ENCODE results near the gene KDM7A. TPM values are rescaled to one million over a fixed set of nuclear protein-coding genes. Genes with fewer than 3 reads are reported as not detected.

The KDM7A gene
- total and polyA plus RNA-seq, 2 of the 4 experiments (the other 2 are of a cell fraction), result 1.5 to 2.3 TPM

GRCh38 chr7:140195859-140196258 is 19.1 kb upstream of the KDM7A start:
- no peak overlapping the region for H3K18ac ChIP-seq (ENCODE audit: low read depth, low read length)
- BruUV-seq (replicated peaks), result no TSS peak
- no peak overlapping the region for H2BK15ac ChIP-seq (ENCODE audit: low read depth, low read length)
- peaks cover 15% of the 10 kb centered on the region for H3K27me3 ChIP-seq (ENCODE audit: control insufficient read depth, insufficient read depth, low read length)
- no peak overlapping the region for H2AFZ ChIP-seq (replicated peaks; ENCODE audit: low read length, poor library complexity)
- H2AK9ac ChIP-seq (replicated peaks; ENCODE audit: low read depth, low read length, poor library complexity), result no peak overlapping the region
- 0 out of 2 replicates have a peak, but pooled peaks cover 2% of the 10 kb centered on the region for H3K9me3 ChIP-seq (ENCODE audit: control insufficient read depth, insufficient read depth, low read length)
- H2AK5ac ChIP-seq (ENCODE audit: low read depth, low read length), result no peak overlapping the region
- H4K5ac ChIP-seq (ENCODE audit: low read depth, low read length), result no peak overlapping the region
- H3K9ac ChIP-seq (ENCODE audit: low read depth, low read length), result no peak overlapping the region
- H3K79me1 ChIP-seq (ENCODE audit: low read depth in 1 of 2, low read length in 2 of 2), result no peaks in the 10 kb centered on the region
- H2BK5ac ChIP-seq (ENCODE audit: low read depth, low read length, poor library complexity, severe bottlenecking), result no peak overlapping the region
- no peak overlapping the region for H3K4me3 ChIP-seq (ENCODE audit: insufficient read depth, low read depth, low read length)
- peaks cover 4% of the 10 kb centered on the region; the same call in 1 of the 2 replicates for H3K9me1 ChIP-seq (ENCODE audit: insufficient read depth, low read length)
- H4K20me1 ChIP-seq (ENCODE audit: insufficient read depth, low read length), result no peaks in the 10 kb centered on the region
- DNase-seq (no peak), ATAC-seq (ENCODE audit: low read depth) (no peak)
- no peak overlapping the region for H3K14ac ChIP-seq (replicated peaks; ENCODE audit: low read depth, low read length)
- H3K27ac ChIP-seq (ENCODE audit: insufficient read depth, low read length), result no peak overlapping the region
- H3K4ac ChIP-seq (ENCODE audit: low read depth, low read length), result no peak overlapping the region
- H3K4me1 ChIP-seq (ENCODE audit: control insufficient read depth, insufficient read depth, low read length), result no peaks in the 10 kb centered on the region
- WGBS, 2 experiments (ENCODE audit: extremely low coverage in 2 of 2, insufficient read length in 1 of 2), result no CpG with 5 or more reads among the region's 1 CpG
- H2BK20ac ChIP-seq (ENCODE audit: low read depth, low read length), result no peak overlapping the region
- H3K4me2 ChIP-seq (ENCODE audit: low read depth, low read length), result no peak overlapping the region
- no peak overlapping the region for H3K56ac ChIP-seq (ENCODE audit: extremely low read depth, insufficient read depth, low read length)
- no peak overlapping the region for H4K91ac ChIP-seq (ENCODE audit: insufficient read depth, low read depth, low read length)
- intact Hi-C loops (cut with micrococcal nuclease) (no loop called here), dilution Hi-C loops (cut with HindIII; ENCODE audit: low sequenced_read_pairs, unreplicated experiment) (no loop called here), in situ Hi-C loops (cut with MboI; ENCODE audit: low sequenced_read_pairs) (loop anchor here (10.0 kb wide), 1 partner anchor 109 kb away; no protein-coding TSS in a partner anchor)
- POLR2A ChIA-PET (ENCODE audit: unreplicated experiment), result no interaction called here
- no peak overlapping the region for H3K23ac ChIP-seq (ENCODE audit: low read depth, low read length)
- no peak overlapping the region for H4K8ac ChIP-seq (ENCODE audit: low read depth in 2 of 2, low read length in 2 of 2)
- TF ChIP-seq MXI1 (IDR thresholded peaks at IDR 0.05; ENCODE audit: borderline replicate concordance, low read depth, low read length) (no peak), POLR2A (IDR thresholded peaks at IDR 0.05; ENCODE audit: low read depth, low read length) (no peak), BHLHE40 (IDR thresholded peaks at IDR 0.05; ENCODE audit: low read depth, low read length) (no peak), MAZ (IDR thresholded peaks at IDR 0.05; ENCODE audit: borderline replicate concordance, low read depth, low read length) (no peak), MAFK (IDR thresholded peaks at IDR 0.05; ENCODE audit: low read depth, low read length) (no peak), NFE2L2 (IDR thresholded peaks at IDR 0.05; ENCODE audit: low read depth, low read length) (no peak), SMC3 (IDR thresholded peaks at IDR 0.05; ENCODE audit: low read depth, low read length) (no peak), ELK1 (IDR thresholded peaks at IDR 0.05; ENCODE audit: borderline replicate concordance, low read depth, low read length) (no peak), FOS (IDR thresholded peaks at IDR 0.05; ENCODE audit: low read depth, low read length) (no peak), CHD1 (IDR thresholded peaks at IDR 0.05; ENCODE audit: low read depth, low read length) (no peak), RCOR1 (IDR thresholded peaks at IDR 0.05; ENCODE audit: insufficient replicate concordance, low read length) (no peak), RFX5 (IDR thresholded peaks at IDR 0.05; ENCODE audit: low read depth, low read length) (no peak), CEBPB (IDR thresholded peaks at IDR 0.05; ENCODE audit: low read depth, low read length) (no peak), RAD21 (IDR thresholded peaks at IDR 0.05; ENCODE audit: low read length) (no peak)
- TF ChIP-seq, protein P1, sequence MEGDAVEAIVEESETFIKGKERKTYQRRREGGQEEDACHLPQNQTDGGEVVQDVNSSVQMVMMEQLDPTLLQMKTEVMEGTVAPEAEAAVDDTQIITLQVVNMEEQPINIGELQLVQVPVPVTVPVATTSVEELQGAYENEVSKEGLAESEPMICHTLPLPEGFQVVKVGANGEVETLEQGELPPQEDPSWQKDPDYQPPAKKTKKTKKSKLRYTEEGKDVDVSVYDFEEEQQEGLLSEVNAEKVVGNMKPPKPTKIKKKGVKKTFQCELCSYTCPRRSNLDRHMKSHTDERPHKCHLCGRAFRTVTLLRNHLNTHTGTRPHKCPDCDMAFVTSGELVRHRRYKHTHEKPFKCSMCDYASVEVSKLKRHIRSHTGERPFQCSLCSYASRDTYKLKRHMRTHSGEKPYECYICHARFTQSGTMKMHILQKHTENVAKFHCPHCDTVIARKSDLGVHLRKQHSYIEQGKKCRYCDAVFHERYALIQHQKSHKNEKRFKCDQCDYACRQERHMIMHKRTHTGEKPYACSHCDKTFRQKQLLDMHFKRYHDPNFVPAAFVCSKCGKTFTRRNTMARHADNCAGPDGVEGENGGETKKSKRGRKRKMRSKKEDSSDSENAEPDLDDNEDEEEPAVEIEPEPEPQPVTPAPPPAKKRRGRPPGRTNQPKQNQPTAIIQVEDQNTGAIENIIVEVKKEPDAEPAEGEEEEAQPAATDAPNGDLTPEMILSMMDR (conservative IDR thresholded peaks at IDR 0.05; ENCODE audit: low read depth, low read length), result no peak
- TF ChIP-seq, protein P2, sequence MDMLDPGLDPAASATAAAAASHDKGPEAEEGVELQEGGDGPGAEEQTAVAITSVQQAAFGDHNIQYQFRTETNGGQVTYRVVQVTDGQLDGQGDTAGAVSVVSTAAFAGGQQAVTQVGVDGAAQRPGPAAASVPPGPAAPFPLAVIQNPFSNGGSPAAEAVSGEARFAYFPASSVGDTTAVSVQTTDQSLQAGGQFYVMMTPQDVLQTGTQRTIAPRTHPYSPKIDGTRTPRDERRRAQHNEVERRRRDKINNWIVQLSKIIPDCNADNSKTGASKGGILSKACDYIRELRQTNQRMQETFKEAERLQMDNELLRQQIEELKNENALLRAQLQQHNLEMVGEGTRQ (IDR thresholded peaks at IDR 0.05; ENCODE audit: low read depth, low read length), result no peak
- H2BK120ac ChIP-seq (ENCODE audit: low read depth, low read length), result no peak overlapping the region
- CTCF ChIA-PET, result interaction anchor here (0.6 kb wide), 1 partner anchor 55 kb away, joined by 3 read pairs; no protein-coding TSS in a partner anchor
- H3K36me3 ChIP-seq (ENCODE audit: control insufficient read depth, insufficient read depth, low read length), result no peaks in the 10 kb centered on the region
